GM12873 (cell line): ENCODE results near the gene PMS2.
A peak's percentile ranks its signal among the peaks of the same experiment; 100 is the strongest.
"Not testable (repeated sequence)": the region's sequence is repeated elsewhere in the genome, so short reads cannot be mapped to it uniquely, and the experiment has no call there.

Experiments used
- CTCF ChIP-seq: IDR thresholded peaks from 2 replicates; pipeline ENCODE4 v1.5.1; 2012; ENCODE audit warnings: low read depth, mild to moderate bottlenecking, moderate library complexity, low read length, control low read depth; ENCODE audit not compliant: insufficient read depth; ENCODE audit errors: missing control alignments

Gene PMS2

GRCh38 chr7:6012355-6013104 is 3.7 kb upstream of the PMS2 start:
- no peak for TF ChIP-seq CTCF

- no peak for TF ChIP-seq CTCF
These were observed 2.7 kb upstream of the PMS2 start for GRCh38 chr7:6011541-6011940.

- TF ChIP-seq CTCF, result no peak
These were observed 1.5 kb downstream of the PMS2 start for GRCh38 chr7:6007386-6007785.

GRCh38 chr7:5997210-5997808 is 11.5 kb downstream of the PMS2 start:
- TF ChIP-seq CTCF, result peak; percentile 54

- TF ChIP-seq CTCF, result not testable (repeated sequence)
These were observed 38.4 kb downstream of the PMS2 start, which contains the start of gene RSPH10B for GRCh38 chr7:5970347-5970911. RSPH10B (minus strand) TSS chr7:5970689; CDS start chr7:5967116, 3,573 bp downstream.
